CD4-positive, alpha-beta T cell treated with Interleukin-17A for 4 hours (primary cell): Measurements from ENCODE around the gene CCNK.

Experiments
- DNase-seq: peaks from one replicate; pipeline ENCODE4 v3.0.0-alpha.2; 2020; ENCODE audit warnings: mixed read lengths

The CCNK gene

DNA sequence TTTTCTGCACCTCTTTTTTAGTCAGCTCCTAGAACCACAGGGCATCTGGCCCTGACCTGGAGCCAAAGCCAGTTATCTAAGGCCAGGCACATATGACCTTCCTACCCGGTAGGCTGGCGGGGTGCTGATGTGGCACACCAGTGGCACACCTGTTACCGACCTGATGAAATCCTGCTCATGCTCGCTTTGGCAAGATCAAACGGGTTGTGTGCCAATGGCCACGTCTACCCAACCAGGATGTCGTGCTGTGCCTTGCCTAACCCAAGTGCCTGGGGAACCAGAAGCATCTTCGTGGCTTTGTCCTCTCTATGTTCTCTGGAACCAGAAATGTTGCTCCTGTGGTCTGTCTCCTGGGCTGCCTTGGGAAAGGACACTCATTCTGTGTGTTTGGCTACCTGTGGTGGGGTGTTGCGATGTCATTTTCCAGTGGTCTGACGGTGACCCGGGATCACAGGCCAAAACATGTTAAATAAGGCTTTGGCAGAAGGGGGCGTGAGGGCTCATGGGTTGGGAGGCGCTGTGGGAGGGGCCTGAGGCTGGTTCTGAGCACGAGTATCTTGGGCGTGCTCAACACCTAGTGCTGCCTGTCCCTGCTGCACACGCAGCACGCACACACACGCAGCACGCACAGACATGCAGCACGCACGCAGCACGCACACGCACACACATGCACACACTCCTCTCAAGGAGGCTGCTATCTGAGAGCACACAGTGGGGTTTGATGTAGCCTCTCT lies 27.9 kb downstream of the CCNK start:
- DNase-seq: no peak

DNA sequence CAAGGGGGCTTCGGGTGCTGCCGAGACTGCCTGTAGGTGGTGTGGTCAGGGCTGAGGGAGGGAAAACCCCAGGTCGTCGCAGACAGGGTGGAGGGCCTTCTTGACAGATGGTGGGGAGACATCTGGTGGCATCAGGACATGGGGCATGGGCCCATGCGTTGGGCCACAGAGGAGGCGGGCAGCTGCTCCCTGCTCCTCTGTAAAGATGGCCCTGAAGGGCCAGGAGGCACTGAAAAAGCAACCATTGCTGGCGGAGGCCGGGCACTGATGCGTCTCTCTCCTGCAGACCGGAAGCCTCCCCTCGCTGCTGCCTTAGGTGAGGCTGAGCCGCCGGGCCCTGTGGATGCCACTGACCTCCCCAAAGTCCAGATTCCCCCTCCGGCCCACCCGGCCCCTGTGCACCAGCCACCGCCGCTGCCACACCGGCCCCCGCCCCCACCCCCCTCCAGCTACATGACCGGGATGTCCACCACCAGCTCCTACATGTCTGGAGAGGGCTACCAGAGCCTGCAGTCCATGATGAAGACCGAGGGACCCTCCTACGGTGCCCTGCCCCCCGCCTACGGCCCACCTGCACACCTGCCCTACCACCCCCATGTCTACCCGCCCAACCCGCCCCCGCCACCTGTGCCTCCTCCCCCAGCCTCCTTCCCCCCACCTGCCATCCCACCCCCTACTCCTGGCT lies 28.8 kb downstream of the CCNK start:
- no peak for DNase-seq

DNA sequence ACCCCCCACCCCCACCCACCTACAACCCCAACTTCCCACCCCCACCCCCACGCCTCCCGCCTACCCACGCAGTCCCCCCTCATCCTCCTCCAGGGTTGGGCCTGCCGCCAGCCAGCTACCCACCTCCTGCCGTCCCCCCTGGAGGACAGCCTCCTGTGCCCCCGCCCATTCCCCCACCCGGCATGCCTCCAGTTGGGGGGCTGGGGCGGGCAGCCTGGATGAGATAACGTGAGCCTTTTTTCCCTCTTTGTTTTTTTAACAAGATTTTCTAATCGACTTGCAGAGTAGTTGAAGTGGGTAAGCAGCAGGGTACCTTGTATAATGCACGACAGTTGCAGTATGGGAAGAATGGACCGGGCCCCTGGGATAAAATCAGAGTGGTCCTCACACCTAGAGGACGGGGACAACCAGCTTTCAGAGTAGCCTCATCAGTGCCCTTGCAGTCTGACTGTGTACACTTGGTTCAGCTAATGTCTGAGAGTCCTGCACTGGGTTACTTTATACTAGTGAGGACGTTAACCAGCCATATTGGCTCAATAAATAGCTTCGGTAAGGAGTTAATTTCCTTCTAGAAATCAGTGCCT lies 29.4 kb downstream of the CCNK start:
- DNase-seq: no peak

DNA sequence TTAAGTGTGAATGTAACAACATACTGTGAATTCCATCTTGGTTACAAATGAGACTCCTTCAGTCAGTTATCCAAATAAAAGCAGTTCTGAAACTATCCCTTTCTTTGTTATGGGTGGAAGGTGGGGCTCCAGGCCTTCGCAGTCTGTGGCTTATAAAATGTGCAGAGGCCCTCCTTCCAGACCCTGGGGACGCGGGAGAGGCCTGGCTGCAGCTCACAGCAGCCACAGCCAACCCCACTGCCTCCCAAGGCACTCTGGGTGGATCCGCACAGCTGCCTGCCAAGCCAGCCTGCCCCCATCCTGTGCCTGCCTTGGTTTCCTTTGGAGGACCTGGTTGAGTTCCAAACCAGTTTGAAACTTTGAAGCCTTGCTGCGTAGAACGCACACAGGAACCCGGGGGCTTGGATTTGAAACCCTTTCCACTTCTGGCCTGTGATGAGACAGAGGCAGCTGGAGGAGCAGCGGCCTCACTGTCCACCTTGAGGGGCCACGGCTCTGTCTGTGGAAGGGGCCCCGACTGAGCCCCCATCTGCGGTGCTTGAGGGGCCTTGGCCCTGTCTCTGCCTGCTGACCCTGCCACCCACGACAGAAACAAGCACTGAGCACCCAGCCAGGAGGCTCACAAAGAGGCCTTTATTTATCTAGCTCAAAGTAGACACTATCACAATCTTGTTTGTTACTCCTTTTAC lies 30.4 kb downstream of the CCNK start:
- no peak for DNase-seq

DNA sequence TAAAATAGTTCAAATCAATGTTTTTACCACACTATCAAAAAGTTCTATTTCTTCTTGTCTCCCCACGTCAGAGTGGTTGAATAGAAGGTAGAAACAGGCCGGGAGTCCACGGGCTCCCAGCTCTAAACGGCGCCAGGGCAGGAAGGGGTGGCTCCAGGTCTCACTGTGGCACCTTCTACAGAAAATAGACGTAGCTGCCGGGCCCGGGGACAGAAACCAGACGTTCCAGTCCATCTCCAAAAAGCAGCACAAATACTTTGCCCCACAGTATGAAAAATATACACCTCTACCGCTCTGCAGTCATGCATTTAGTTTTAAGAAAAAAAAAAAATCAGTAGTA lies 30.9 kb downstream of the CCNK start:
- DNase-seq: no peak

DNA sequence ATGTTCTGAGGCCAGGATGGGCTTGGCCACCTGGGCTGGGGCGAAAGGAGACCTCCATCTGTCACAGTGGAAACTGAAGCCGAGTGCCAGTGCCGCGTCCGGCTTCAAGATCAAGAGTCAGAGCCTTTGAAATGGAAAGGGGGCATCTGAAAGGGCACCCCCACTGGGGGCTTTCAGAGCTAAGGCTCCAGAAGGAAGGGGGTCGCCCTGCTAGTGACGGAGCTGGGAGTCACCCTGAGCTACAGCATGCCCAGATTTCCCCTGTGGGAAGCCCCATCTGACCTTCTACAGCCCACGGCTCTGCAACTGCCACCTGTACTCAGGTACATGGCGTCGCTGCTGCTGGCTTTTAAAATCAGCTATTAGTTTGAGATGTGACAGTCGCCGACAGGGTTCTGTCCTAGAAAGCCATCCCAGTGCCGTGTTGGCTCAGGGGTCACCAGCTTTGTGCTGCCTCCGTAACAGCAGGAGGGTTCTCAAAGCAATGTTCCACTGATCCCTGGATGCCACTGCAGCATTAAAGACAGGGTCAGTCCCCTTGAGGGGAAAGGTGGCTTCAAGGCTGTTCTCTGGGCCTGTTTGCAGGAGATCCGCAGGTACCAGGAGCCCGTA lies 31.5 kb downstream of the CCNK start:
- no peak for DNase-seq

DNA sequence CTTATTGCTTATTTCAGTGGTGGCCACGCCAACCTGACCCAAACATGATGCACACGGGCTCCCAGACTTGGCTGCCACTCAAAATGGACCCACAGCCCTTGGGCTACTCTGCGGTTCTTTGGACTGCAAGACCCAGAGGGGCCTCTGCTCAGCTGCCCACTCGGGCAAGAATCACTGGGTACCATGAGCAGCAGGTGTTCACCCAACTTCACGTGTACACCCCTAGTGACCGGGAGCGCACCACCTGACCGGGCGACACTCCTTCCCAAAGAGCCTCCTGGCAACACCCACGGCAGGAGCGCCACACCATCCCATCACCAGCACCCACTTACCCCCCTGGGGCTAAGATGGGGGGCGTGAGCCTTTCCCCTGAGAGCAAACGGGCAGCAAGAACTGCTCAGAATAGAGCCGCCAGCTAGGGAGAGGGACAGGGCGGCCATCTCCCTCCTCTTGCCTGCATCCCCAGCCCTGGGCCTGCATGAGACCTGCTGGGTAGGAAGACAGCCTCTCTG lies 32.0 kb downstream of the CCNK start:
- no peak for DNase-seq

DNA sequence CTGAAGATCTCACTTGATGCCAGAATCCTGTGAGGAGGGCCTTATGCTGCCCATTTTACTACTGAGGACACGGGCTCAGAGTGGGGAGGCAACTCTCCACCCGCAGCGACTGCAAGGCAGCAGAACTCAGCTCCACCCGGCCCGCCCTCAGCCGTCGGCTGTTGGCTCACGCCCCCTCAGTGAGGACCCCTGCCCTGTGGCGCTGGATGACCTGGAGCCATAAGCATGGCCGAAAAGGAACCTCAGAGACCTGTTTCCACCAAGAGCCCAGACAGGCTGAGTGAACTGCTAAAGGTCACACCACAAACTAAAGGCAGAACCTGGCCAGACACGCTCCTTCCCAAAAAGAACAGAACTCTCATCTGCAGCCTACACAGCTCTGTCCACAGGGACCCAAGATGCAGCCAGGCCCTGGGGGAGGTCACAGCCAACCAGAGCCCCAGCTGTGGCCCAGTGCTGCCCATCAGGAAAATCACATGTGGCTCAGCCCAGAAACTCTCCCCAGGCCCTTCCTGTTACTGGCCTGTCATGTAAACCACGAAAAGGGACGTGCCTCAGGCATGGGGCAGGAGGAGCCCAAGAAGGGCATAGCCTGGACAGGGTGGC lies 32.8 kb downstream of the CCNK start:
- no peak for DNase-seq

DNA sequence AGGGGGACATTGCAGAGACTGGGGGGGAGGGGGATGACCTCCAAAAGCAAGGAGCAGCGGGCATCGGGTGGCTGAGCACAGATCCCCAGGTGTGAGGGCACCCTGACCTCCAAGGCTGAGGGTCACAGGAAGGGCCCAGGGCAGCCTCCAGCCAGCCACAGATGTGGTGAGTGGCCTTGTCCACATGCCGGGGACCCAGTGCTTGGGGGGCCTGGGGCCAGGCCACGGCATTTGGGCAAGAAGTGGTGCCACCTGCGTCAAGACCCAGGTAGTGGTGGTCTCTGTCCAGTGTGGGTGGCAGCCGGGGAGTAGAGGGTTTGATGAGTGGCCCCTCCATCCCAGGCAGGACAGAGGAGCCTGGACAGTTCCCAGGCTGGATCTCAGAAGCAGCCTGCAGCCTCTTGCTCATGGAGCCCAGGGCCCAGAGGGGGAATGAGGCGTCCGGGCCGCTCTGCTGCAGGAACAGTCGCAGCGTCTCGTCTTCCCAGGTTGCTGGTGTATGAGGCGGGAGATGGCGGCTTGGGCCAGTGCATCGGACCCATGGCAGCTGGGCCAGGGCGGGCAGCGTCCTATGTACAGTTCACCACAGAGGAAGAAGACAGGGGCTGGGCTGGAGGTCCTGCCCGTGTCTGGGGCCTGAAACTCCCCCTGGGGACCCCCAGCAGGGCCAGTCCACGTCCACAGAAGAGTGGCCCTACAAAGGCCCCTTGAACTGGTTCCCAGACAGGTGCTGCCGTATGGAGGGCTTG lies 33.5 kb downstream of the CCNK start:
- no peak for DNase-seq

DNA sequence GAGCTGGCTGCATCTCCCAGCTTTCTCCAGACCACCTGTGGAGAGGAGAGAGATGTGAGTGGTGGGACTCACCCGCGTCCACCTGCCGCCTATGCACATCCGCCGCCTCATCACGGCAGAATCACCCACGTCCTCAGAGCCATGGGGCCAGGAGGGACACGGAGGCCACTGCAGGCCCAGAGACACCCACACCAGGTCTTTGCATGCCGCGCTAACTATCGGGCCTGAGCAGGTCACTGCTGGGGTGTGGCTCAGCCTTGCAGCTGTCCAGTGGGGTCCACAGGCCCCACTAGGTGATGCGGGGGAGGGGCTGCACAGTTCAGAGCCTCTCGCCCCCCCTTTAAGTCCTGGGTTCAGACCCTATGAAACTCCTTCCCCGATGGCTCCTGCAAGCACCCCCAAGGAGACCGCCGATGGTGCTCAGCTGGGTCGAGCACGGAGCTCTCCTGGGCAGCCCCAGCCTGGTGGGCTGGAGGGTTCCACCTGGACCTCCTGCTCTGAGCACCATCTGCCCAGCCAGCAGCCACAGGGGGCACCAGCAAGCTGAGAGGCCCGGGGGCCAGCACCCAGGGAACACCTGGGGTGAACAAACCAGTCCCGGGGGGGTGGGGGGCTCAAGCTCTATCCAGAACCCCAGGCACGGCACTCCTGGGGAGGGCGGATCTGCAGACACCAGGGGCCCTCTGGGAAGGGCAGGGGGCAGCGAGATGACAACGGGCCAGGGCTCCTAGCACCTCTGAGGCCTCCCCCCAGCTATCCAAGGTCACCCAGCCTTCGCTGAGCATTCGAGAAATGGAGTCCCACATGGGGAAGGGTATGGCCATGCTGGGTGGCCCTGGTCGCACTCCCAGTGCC lies 34.3 kb downstream of the CCNK start:
- no peak for DNase-seq

DNA sequence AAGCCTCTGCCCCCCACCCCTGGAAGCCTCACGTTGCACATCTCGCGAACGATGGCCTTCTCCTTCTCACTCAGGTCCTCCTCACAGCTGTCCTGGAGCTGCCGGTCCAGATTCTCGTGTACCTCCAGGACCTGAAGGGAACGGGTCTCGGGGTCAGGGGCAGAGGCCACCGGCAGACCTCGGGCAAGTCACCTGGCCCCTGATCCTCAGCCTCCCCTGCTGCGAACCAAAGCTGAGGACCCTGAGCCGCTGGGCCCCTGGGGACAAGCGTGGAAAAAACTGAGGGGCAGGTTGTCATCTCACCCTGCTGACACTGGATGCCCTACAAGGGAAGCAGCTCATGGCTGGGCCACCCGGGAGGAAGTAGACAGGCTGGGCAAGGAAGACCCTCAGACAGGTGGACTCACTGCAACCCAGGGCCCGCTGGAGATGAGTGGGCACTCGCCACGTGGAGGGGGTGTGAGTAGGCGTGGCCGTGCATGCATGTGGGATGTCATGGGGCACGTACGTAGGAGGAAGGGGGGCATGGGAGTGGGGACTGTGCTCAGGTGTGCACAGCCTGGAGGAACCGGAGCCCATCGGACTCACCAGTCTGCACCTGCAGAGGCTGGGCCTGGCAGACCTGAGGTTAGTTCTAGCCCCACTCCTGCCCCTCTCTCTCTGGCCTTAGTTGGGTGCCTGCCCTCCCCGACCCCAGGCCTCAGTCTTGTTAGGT lies 35.1 kb downstream of the CCNK start:
- no peak for DNase-seq

DNA sequence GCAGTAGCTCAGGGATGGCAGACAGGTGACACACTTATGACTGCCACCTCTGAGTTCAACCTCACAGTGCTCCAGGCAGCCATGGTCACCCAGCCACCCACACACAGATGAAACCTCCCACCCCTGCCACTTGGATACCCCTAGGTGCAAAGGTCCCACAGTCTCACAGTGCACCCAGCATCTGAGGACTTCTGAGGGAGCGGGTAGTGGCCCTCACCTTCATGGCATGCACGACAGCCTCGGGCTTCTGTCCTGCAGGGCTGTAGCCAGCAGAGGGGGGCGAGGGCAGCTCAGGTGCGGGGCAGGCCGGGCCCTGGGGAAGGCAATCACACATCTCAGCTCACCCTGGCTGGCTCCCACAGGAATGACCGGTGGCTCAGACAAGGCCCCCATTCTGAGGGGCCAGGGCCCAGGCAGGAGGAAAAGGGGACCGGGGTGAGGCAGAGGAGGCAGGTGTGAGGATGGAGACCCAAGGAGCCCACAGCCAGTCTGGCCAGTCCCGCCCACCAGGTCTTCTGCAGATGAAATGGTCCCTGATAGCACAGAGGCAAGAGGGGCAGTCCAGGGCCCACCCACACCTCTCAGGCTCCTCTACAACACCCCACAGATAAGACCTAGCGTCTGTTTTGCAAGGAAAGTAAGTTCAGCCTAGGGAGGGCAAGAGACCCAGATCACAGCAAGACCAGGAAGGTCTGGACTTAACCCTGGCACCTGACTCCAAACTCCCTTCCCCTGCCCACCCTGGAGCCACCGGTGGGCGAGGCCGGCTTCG lies 35.8 kb downstream of the CCNK start:
- no peak for DNase-seq

DNA sequence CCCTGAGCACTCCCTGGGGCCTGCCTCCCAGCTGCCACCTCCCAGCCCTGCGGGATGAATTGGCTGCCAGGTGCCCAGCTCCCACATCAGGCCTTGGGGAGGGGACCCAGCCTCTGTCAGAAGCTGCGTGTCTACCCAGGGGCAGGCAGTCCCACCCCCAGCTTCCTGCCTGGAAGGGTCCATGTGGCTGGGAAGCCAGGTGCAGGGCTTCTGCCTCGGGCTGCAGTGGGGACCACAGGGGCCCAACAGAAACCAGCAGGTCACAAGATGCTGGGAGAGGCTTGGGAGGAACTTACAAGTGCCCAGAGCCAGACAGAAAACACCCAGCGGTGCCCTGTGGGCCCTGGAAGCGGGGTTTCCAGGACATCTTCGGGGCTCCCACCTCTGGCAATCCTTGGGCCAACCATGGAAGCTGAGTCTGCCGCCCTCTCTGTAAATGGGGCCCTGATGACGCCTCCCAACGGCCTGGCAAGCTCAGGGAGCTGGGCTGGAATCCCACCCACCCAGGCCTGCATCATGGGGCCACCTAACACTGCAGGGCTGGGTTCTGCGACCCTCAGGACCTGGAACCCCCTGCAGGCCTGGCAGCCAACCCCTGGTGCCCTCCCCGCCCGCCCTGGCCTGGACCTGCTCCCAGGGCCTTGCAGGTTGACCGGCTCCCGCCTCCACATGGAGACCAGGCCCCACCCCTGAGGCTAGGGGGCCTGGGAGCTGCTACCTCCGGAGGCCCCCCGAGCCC lies 36.6 kb downstream of the CCNK start:
- no peak for DNase-seq

DNA sequence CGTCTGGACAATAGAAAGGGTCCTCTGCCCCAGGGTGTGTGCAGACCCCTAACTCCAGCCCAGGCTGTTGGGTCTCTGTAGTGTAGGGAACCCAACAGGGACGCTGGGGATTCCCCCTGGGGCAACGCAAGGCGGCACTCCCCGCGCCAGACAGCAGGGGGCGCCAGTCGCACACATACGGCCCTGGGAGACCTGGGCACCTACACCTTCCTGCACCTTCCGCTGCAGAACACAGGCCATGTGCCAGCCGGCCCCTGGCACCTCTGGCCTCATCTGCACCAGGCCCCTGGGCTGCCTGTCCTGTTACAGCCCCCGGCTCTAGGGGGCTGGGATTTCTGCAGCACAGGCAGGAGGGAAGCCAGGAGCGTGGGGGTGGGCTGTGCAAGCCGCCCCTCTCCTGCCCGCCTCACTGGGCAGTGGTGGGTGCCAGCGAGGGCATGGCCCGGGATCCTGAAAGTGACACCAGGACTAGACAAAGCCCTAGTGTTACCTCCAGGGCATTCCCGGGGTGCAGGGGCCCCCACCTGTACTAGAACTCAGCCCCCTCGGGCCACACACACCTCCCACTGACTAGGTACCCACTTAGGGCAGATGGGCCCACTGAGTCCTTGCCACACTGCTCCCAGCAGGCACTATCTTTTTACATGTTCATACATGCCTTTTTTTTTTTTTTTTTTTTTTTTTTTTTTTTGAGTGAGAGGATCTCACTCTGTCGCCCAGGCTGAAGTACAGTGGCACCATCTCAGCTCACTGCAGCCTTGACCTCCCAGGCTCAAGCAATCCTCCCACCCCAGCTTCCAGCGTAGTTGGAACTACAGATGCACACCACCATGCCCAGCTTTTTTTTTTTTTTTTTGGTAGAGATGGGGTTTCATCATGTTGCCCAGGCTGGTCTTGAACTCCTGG lies 37.5 kb downstream of the CCNK start:
- peak; percentile 87 for DNase-seq

DNA sequence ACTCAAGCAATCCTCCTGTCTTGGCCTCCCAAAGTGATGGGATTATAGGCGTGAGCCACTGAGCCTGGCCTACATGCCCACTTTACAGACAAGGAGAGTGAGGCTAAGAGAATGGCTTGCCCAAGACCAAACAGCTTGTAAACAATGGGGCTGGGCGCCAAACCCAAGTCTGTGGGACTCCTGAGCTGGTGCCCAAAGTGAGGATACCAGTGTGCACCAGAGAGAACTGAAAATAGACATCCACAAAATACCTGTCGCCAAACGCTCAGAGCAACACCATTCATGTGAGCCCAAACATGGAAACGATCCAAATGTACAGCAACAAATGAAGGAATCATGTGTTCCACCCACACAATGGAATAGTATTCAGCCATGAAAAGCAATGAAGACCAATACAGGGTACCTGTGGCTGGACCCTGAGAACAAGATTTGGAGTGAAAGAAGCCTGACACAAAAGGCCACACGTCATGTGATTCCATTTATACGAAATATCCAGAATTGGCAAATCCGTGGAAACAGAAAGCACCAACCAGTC lies 38.2 kb downstream of the CCNK start:
- no peak for DNase-seq

DNA sequence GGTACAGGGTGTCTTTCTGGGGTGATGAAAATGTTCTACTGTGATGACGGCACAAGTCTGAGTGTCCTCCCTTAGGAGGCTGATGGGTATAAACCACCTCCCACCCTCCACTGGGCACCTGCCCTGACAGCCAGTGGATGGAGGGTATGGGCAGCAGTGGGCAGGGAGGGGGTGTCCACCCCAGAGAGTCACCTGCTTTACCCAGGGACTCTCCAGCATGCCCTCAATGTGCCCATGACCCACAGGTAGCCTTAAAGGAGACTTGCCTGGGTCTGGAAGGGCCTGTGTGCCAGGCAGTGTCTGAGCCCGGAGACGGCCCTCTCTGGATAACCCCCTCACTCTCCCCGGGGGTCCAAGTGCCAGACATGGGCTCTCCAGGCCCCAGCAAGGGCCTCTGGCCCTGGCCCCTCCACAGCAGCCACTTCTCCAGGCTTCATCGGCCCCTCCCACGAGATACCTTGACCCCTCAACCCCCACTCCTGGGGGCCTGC lies 38.8 kb downstream of the CCNK start:
- DNase-seq: no peak

DNA sequence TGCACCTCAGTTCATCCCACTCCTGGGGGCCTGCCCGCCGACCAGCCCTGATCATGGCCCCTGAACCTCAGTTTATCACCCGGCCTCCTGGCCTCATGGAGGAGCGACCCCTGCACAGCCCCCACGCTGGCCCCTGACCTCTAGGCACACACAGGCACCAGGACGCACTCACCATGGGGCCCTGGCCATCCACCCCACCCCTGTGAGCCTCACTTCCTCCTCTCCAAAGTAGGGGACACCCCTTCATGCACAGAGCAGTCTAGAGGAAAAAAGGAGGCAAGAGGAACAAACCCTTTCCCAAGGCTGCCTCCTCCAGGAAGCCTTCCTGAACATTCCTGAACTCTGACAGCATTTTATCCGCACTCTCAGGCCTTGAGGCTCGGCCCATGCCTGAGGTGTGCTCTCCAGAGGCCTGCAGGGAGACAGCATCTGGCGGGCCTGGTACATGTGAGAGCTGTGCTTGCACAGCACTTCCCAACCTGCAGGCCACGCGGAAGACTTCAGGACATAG lies 39.4 kb downstream of the CCNK start:
- no peak for DNase-seq
